Liver (tissue), 3 donors: Measurements from ENCODE around the gene DCLK2.

Source experiments
- ATF3 ChIP-seq: IDR thresholded peaks from 2 replicates; pipeline ENCODE4 v1.6.1; 2016; ENCODE audit warnings: antibody characterized with exemption
- CTCF ChIP-seq: fragments of 150-350 bp; IDR thresholded peaks from 2 replicates; pipeline ENCODE4 v1.5.1; 2017; ENCODE audit warnings: improper control_type of control experiment, low read depth, low read length; ENCODE audit not compliant: missing input control
- JUND ChIP-seq, 2 donors: IDR thresholded peaks; 2 replicates each; pipeline ENCODE4 v1.6.1; 2016; ENCODE audit warnings: antibody characterized with exemption in 2 of 2
- MAX ChIP-seq: IDR thresholded peaks from 2 replicates; pipeline ENCODE4 v1.6.1; 2016; ENCODE audit warnings: antibody characterized with exemption
- RAD21 ChIP-seq, 2 donors: IDR thresholded peaks; 2 replicates each; pipeline ENCODE4 v1.6.1; 2016; ENCODE audit warnings: antibody characterized with exemption in 2 of 2, mild to moderate bottlenecking in 2 of 2
- YY1 ChIP-seq: IDR thresholded peaks from 2 replicates; pipeline ENCODE4 v1.6.1; 2016; ENCODE audit warnings: antibody characterized with exemption, mild to moderate bottlenecking
- donor health status: healthy.
- donor health status: healthy.

- no peak for TF ChIP-seq YY1
- TF ChIP-seq ATF3 = no peak
- no peak for TF ChIP-seq CTCF
- no peak for TF ChIP-seq JUND (IDR thresholded peaks at IDR 0.05)
- no peak for TF ChIP-seq MAX
- TF ChIP-seq RAD21 (IDR thresholded peaks at IDR 0.05) = no peak
Measured at GRCh38 chr4:150280975-150281374, 202.7 kb downstream of the DCLK2 start.
